Measurements from ENCODE around the gene SETBP1. TPM values are rescaled to one million over a fixed set of nuclear protein-coding genes. Genes with fewer than 3 reads are reported as not detected.

SETBP1 gene
- total RNA-seq, 1 donor from 2014 or later, result 80.0 TPM

- Mint-ChIP-seq H3K27me3 (ENCODE audit: unreplicated experiment) (no peaks in the 10 kb centered on the region), H3K4me1 (ENCODE audit: unreplicated experiment) (peaks cover 58% of the 10 kb centered on the region), H3K4me3 (ENCODE audit: unreplicated experiment) (no peak overlapping the region), H3K36me3 (ENCODE audit: unreplicated experiment) (peaks cover 17% of the 10 kb centered on the region), H3K27ac (ENCODE audit: unreplicated experiment) (no peak overlapping the region), H3K9me3 (ENCODE audit: unreplicated experiment) (no peaks in the 10 kb centered on the region)
- no peak for DNase-seq (ENCODE audit: extremely low spot score, unreplicated experiment)
- TF ChIP-seq, protein P1, sequence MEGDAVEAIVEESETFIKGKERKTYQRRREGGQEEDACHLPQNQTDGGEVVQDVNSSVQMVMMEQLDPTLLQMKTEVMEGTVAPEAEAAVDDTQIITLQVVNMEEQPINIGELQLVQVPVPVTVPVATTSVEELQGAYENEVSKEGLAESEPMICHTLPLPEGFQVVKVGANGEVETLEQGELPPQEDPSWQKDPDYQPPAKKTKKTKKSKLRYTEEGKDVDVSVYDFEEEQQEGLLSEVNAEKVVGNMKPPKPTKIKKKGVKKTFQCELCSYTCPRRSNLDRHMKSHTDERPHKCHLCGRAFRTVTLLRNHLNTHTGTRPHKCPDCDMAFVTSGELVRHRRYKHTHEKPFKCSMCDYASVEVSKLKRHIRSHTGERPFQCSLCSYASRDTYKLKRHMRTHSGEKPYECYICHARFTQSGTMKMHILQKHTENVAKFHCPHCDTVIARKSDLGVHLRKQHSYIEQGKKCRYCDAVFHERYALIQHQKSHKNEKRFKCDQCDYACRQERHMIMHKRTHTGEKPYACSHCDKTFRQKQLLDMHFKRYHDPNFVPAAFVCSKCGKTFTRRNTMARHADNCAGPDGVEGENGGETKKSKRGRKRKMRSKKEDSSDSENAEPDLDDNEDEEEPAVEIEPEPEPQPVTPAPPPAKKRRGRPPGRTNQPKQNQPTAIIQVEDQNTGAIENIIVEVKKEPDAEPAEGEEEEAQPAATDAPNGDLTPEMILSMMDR (IDR thresholded peaks at IDR 0.05), result no peak
Measured at GRCh38 chr18:44730803-44731529, 50.3 kb downstream of the SETBP1 start.

GRCh38 chr18:44731530-44732237 is 51.0 kb downstream of the SETBP1 start:
- peak overlapping the region; percentile 21 for H3K27ac Mint-ChIP-seq (ENCODE audit: unreplicated experiment)
- H3K27me3 Mint-ChIP-seq (ENCODE audit: unreplicated experiment), result no peaks in the 10 kb centered on the region
- peaks cover 51% of the 10 kb centered on the region for H3K4me1 Mint-ChIP-seq (ENCODE audit: unreplicated experiment)
- TF ChIP-seq, protein P1 (IDR thresholded peaks at IDR 0.05), result no peak
- no peaks in the 10 kb centered on the region for H3K9me3 Mint-ChIP-seq (ENCODE audit: unreplicated experiment)
- no peak overlapping the region for H3K4me3 Mint-ChIP-seq (ENCODE audit: unreplicated experiment)
- H3K36me3 Mint-ChIP-seq (ENCODE audit: unreplicated experiment), result peaks cover 19% of the 10 kb centered on the region
- no peak for DNase-seq (ENCODE audit: extremely low spot score, unreplicated experiment)

GRCh38 chr18:44732238-44732563 is 51.5 kb downstream of the SETBP1 start:
- TF ChIP-seq, protein P1 (IDR thresholded peaks at IDR 0.05), result no peak
- Mint-ChIP-seq H3K4me1 (ENCODE audit: unreplicated experiment) (peaks cover 48% of the 10 kb centered on the region), H3K27ac (ENCODE audit: unreplicated experiment) (peak overlapping the region; percentile 21), H3K27me3 (ENCODE audit: unreplicated experiment) (no peaks in the 10 kb centered on the region), H3K9me3 (ENCODE audit: unreplicated experiment) (no peaks in the 10 kb centered on the region), H3K4me3 (ENCODE audit: unreplicated experiment) (no peak overlapping the region), H3K36me3 (ENCODE audit: unreplicated experiment) (peaks cover 19% of the 10 kb centered on the region)
- no peak for DNase-seq (ENCODE audit: extremely low spot score, unreplicated experiment)

DNA sequence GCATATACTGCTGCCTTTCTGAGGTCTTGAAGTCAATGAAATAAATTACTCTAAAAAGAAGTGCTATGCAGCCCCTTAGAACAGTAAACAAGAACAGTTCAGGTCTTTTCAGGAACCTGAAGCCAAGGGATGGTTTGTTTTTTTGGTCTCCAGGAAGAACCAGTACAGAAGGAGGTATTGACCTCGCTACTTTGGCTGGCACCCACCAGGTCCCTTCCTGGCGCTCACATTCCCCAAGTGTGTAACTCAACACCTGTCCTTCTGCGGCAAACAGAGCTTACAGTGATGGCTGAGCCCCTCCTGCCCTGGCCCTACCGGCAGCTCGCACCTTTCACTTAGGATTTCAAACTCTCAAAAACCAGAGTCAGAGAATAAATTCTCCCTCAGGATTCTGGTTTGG is 51.9 kb downstream of the SETBP1 start:
- no peak for DNase-seq (ENCODE audit: extremely low spot score, unreplicated experiment)
- no peak overlapping the region for H3K4me3 Mint-ChIP-seq (ENCODE audit: unreplicated experiment)
- TF ChIP-seq, protein P1 (IDR thresholded peaks at IDR 0.05), result no peak
- peak overlapping the region; percentile 79 for H3K27ac Mint-ChIP-seq (ENCODE audit: unreplicated experiment)
- H3K27me3 Mint-ChIP-seq (ENCODE audit: unreplicated experiment), result no peaks in the 10 kb centered on the region
- H3K4me1 Mint-ChIP-seq (ENCODE audit: unreplicated experiment), result peaks cover 47% of the 10 kb centered on the region
- H3K9me3 Mint-ChIP-seq (ENCODE audit: unreplicated experiment), result no peaks in the 10 kb centered on the region
- peaks cover 18% of the 10 kb centered on the region for H3K36me3 Mint-ChIP-seq (ENCODE audit: unreplicated experiment)

GRCh38 chr18:44733069-44733753 is 52.5 kb downstream of the SETBP1 start:
- Mint-ChIP-seq H3K36me3 (ENCODE audit: unreplicated experiment) (peaks cover 22% of the 10 kb centered on the region), H3K9me3 (ENCODE audit: unreplicated experiment) (no peaks in the 10 kb centered on the region), H3K27ac (ENCODE audit: unreplicated experiment) (peak overlapping the region; percentile 79), H3K4me3 (ENCODE audit: unreplicated experiment) (no peak overlapping the region), H3K27me3 (ENCODE audit: unreplicated experiment) (no peaks in the 10 kb centered on the region), H3K4me1 (ENCODE audit: unreplicated experiment) (peaks cover 50% of the 10 kb centered on the region)
- TF ChIP-seq, protein P1 (IDR thresholded peaks at IDR 0.05), result no peak
- DNase-seq (ENCODE audit: extremely low spot score, unreplicated experiment), result no peak
